Activated CD4-positive, alpha-beta T cell treated with anti-CD3 and anti-CD28 coated beads, Interleukin-2, amount 10 ng/mL, durations not matched to agents 24 days and 14 days (primary cell): ENCODE results near the gene DIS3L2. TPM values are rescaled to one million over a fixed set of nuclear protein-coding genes. Genes with fewer than 3 reads are reported as not detected.
"Not testable (repeated sequence)": the region's sequence is repeated elsewhere in the genome, so short reads cannot be mapped to it uniquely, and the experiment has no call there.

Experiments
- DNase-seq: peaks from one replicate; pipeline ENCODE4 v3.0.0; 2022
- H3K27ac Mint-ChIP-seq: one replicate; pipeline ENCODE4 v1.8.0; 2022; ENCODE audit warnings: mild to moderate bottlenecking, mixed read lengths
- H3K27me3 Mint-ChIP-seq: one replicate; pipeline ENCODE4 v1.8.0; 2022; ENCODE audit warnings: mixed read lengths
- H3K36me3 Mint-ChIP-seq: one replicate; pipeline ENCODE4 v1.8.0; 2022; ENCODE audit warnings: low read depth, mild to moderate bottlenecking, mixed read lengths
- H3K4me1 Mint-ChIP-seq: one replicate; pipeline ENCODE4 v1.8.0; 2021; ENCODE audit warnings: mixed read lengths
- H3K4me3 Mint-ChIP-seq: one replicate; pipeline ENCODE4 v1.8.0; 2022; ENCODE audit warnings: mild to moderate bottlenecking, moderate library complexity, mixed read lengths
- H3K9me3 Mint-ChIP-seq: one replicate; pipeline ENCODE4 v1.8.0; 2021; ENCODE audit warnings: mixed read lengths
- intact Hi-C: fragments of 100-400 bp; cut with micrococcal nuclease; formaldehyde crosslinking; loops from one replicate; pipeline ENCODE4 v1.15.1; 2023
- total RNA-seq: library from RNA; stranded (reverse); gene quantifications from 2 replicates; pipeline ENCODE4 v1.2.3, GENCODE V29; 2022

DIS3L2 gene
- total RNA-seq, 1 donor from 2014 or later: 27.8 TPM

- H3K4me3 Mint-ChIP-seq: no peak overlapping the region
- no peak for DNase-seq
- no peaks in the 10 kb centered on the region for H3K27me3 Mint-ChIP-seq
- peaks cover 29% of the 10 kb centered on the region for H3K36me3 Mint-ChIP-seq
- peaks cover 12% of the 10 kb centered on the region for H3K9me3 Mint-ChIP-seq
- no peaks in the 10 kb centered on the region for H3K4me1 Mint-ChIP-seq
- no peak overlapping the region for H3K27ac Mint-ChIP-seq
- intact Hi-C loops: no loop called here
These were observed 133.4 kb downstream of the DIS3L2 start for GRCh38 chr2:232094883-232095282.

DNA sequence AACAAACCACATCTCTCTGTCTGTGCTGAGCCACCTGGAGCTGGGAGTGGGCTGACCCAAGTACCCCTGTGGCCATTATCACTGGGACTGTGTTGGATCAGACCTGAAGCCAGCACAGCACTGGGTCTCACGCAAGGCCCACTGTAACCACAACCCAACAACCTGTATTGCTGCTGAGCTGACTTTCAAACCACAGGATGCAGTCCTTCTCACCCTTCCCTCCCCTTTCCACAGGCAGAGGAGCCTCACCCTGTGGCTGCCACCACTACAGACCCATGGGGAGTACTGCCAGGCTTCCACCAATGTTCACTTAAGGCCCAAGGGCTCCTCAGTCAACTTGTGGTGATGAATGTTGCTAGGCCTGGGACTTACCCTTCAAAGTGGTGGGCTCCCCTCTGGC is 135.7 kb downstream of the DIS3L2 start:
- Mint-ChIP-seq H3K4me1 (no peaks in the 10 kb centered on the region), H3K36me3 (peaks cover 29% of the 10 kb centered on the region), H3K9me3 (peaks cover 12% of the 10 kb centered on the region), H3K4me3 (no peak overlapping the region), H3K27me3 (no peaks in the 10 kb centered on the region), H3K27ac (no peak overlapping the region)
- intact Hi-C loops: no loop called here
- no peak for DNase-seq

GRCh38 chr2:232097758-232098157 is 136.2 kb downstream of the DIS3L2 start:
- H3K27me3 Mint-ChIP-seq: no peaks in the 10 kb centered on the region
- H3K4me3 Mint-ChIP-seq: no peak overlapping the region
- intact Hi-C loops: no loop called here
- peaks cover 12% of the 10 kb centered on the region for H3K9me3 Mint-ChIP-seq
- peaks cover 29% of the 10 kb centered on the region for H3K36me3 Mint-ChIP-seq
- H3K4me1 Mint-ChIP-seq: no peaks in the 10 kb centered on the region
- no peak overlapping the region for H3K27ac Mint-ChIP-seq
- DNase-seq: no peak

- no peaks in the 10 kb centered on the region for H3K4me1 Mint-ChIP-seq
- H3K36me3 Mint-ChIP-seq: peaks cover 13% of the 10 kb centered on the region
These were observed 140.9 kb downstream of the DIS3L2 start for GRCh38 chr2:232102380-232102779.

DNA sequence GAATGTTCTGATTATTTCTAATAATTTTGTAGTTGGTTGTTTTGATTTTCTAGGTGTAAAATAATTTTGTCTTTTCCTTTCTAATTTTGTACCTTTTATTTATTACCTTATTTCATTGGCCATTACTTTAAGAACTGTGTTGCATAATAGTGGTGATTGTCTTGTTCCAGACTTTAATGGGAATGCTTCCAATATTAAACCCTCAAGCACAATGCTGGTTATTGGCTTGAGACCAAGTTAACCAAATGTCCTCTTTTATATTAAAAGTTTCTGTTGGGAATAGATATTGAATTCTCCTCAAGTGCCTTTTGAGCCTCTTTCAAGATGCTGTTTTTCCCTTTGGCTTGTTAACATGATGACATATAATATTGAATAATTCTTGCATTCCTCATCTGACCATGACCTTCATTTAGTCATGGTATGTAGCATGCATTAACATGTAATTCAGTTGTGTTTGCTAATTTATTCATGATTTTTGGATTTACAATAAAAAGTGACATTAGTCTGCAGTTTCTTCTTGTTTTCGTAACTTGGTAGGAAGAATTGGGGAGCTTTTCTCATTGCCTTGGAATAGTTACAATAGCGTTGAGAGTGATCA is 141.7 kb downstream of the DIS3L2 start:
- DNase-seq: no peak
- Mint-ChIP-seq H3K27me3 (peaks cover 2% of the 10 kb centered on the region), H3K9me3 (peaks cover 5% of the 10 kb centered on the region), H3K4me3 (no peak overlapping the region), H3K27ac (no peak overlapping the region), H3K4me1 (no peaks in the 10 kb centered on the region), H3K36me3 (peaks cover 6% of the 10 kb centered on the region)
- intact Hi-C loops: no loop called here

More at GRCh38 chr2:232102380-232102779, 140.9 kb downstream of the DIS3L2 start:
- Mint-ChIP-seq H3K4me3 (no peak overlapping the region), H3K27ac (no peak overlapping the region), H3K9me3 (peaks cover 8% of the 10 kb centered on the region), H3K27me3 (peaks cover 2% of the 10 kb centered on the region)
- no peak for DNase-seq
- intact Hi-C loops: no loop called here

DNA sequence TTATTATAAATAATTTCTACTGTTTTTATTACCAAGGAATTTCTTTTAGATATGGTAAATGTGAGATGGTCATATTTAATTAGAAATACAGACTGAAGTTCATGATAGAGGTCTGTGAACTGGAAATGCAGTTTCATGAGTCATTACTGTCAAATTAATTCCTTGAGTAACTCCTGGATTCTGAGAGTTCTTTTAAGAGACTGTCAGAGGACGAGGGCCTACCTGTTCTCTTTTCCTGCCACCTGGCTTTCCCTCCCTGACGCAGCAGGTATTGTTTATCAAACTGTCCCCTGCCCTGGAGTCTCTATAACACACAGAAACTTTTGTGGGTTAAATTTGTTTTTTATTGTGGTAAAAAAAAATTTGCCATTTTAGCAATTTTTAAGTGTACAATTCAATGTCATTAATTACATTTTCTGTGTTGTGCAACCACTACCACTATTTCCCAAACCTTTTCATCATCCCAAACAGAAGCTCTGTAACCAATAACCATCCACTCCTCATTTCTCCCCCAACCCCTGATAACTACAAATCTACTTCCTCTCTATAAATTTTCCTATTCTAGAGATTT is 142.6 kb downstream of the DIS3L2 start:
- H3K27ac Mint-ChIP-seq: no peak overlapping the region
- peaks cover 4% of the 10 kb centered on the region for H3K36me3 Mint-ChIP-seq

DNA sequence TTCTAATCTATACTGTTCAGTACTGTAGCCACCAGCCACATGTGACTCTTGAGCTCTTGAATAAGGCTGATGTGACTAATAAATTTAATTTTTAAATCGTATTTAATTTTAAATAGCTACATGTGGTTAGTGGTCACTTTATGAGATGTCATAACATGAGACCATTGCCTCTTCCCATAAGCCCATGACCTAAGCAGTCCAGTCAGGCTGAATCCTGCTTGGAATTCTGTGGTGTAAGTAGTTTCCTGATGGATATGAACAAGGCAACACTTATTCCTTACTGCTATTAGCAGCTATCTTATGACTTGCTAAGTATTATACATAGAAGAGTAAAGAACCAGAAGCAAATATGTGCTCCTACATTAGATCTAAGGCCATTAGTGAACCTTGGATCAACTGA is 150.0 kb downstream of the DIS3L2 start:
- intact Hi-C loops: no loop called here
- Mint-ChIP-seq H3K9me3 (peaks cover 5% of the 10 kb centered on the region), H3K36me3 (peaks cover 2% of the 10 kb centered on the region), H3K4me1 (peaks cover 11% of the 10 kb centered on the region), H3K27ac (no peak overlapping the region), H3K4me3 (no peak overlapping the region), H3K27me3 (peaks cover 2% of the 10 kb centered on the region)
- DNase-seq: no peak

More for the DNA sequence above, 142.6 kb downstream of the DIS3L2 start:
- peaks cover 5% of the 10 kb centered on the region for H3K9me3 Mint-ChIP-seq
- intact Hi-C loops: no loop called here
- no peak overlapping the region for H3K4me3 Mint-ChIP-seq
- peaks cover 2% of the 10 kb centered on the region for H3K27me3 Mint-ChIP-seq
- H3K4me1 Mint-ChIP-seq: no peaks in the 10 kb centered on the region
- DNase-seq: no peak

DNA sequence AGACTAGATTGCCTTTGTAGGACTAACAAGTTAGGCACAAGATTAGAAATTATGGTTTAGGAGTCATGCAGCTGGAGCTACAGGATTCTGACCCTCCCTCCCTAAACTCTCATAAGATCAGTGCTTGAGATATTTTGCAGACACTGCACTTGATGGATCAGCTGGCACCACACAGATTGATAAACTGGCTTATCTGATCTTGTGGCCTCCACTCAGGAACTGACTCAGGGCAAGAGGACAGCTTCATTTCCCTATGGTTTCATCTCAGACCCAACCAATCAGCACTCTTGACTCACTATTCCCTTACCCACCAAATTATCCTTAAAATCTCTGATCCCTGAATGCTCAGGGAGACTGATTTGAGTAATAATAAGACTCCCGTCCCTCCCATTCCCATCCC is 152.3 kb downstream of the DIS3L2 start:
- DNase-seq: no peak
- Mint-ChIP-seq H3K36me3 (no peaks in the 10 kb centered on the region), H3K9me3 (no peaks in the 10 kb centered on the region), H3K4me3 (no peak overlapping the region), H3K27me3 (no peaks in the 10 kb centered on the region), H3K27ac (no peak overlapping the region), H3K4me1 (peaks cover 11% of the 10 kb centered on the region)
- intact Hi-C loops: no loop called here

- intact Hi-C loops: not testable (repeated sequence)
- H3K4me1 Mint-ChIP-seq: peaks cover 11% of the 10 kb centered on the region
These were observed 154.3 kb downstream of the DIS3L2 start for GRCh38 chr2:232115728-232116361.

DNA sequence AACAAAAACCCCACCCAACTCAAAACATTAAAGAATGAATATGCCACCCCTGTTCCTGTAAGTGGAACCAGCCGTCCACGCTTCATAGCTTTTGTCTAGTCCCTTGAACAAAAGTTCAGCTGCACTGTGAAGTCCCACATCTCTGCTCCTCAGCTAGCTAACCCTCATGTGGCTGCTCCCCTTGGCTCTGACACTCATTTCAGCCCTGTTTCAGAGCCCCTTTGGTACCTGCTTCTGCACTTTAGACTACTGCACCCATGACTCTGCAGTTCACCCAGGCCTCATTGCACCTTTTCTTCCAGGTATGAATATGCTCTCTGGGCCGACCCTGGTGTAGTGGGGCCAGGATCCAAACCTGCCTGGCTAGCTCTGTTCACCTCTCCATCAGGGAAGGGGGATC is 155.3 kb downstream of the DIS3L2 start:
- Mint-ChIP-seq H3K27me3 (no peaks in the 10 kb centered on the region), H3K4me3 (no peak overlapping the region), H3K36me3 (no peaks in the 10 kb centered on the region), H3K9me3 (no peaks in the 10 kb centered on the region), H3K27ac (no peak overlapping the region), H3K4me1 (peaks cover 11% of the 10 kb centered on the region)
- DNase-seq: no peak
- intact Hi-C loops: no loop called here

More at GRCh38 chr2:232115728-232116361, 154.3 kb downstream of the DIS3L2 start:
- not testable (repeated sequence) for H3K36me3 Mint-ChIP-seq, H3K9me3 Mint-ChIP-seq, H3K4me3 Mint-ChIP-seq, H3K27ac Mint-ChIP-seq, H3K27me3 Mint-ChIP-seq, DNase-seq

DNA sequence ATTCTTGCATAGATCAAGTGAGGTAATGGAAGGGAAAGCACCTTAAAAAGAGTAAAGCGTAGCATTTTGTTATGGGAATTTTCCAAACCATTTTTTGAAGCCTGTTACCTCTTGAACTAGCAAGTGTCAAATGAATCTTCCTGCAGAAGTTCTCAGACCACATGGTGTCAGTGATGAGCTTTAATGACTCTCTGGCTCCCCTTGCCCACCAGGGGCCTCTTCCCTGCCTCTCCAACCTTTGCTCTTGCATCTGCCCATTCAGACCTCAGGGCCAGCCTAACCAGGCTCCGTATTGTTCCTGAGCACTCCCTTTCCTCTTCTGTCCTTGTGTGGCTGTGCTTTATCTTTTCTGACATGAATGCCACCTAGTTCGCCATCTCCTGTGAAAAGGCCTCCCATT is 155.9 kb downstream of the DIS3L2 start:
- Mint-ChIP-seq H3K4me1 (peaks cover 11% of the 10 kb centered on the region), H3K27ac (no peak overlapping the region), H3K27me3 (no peaks in the 10 kb centered on the region), H3K4me3 (no peak overlapping the region), H3K36me3 (no peaks in the 10 kb centered on the region), H3K9me3 (no peaks in the 10 kb centered on the region)
- intact Hi-C loops: no loop called here
- DNase-seq: no peak

- DNase-seq: no peak
- H3K4me1 Mint-ChIP-seq: peaks cover 2% of the 10 kb centered on the region
- no peaks in the 10 kb centered on the region for H3K27me3 Mint-ChIP-seq
- H3K4me3 Mint-ChIP-seq: no peak overlapping the region
- intact Hi-C loops: no loop called here
- H3K9me3 Mint-ChIP-seq: no peaks in the 10 kb centered on the region
- no peak overlapping the region for H3K27ac Mint-ChIP-seq
- no peaks in the 10 kb centered on the region for H3K36me3 Mint-ChIP-seq
These were observed 159.4 kb downstream of the DIS3L2 start for GRCh38 chr2:232120911-232121310.

DNA sequence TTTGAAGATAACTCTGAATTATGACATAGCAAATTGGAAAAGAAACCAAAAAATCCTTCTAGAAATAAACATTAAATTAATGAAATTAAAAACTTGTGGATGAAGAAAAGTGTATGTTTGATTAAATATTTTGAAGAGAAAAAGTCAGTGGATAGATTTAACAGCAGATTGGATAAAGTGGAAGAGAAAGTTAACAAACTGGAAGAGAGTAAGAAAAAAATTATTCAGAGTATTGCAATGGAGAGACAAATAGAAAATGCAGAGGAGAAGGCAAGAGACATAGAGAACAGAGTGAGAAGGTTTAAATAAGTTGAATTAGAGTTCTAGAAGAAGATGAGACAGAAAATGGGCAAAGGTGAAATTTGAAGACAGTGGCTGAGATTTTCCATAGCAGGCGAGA is 162.8 kb downstream of the DIS3L2 start:
- Mint-ChIP-seq H3K27me3 (no peaks in the 10 kb centered on the region), H3K36me3 (no peaks in the 10 kb centered on the region), H3K27ac (no peak overlapping the region), H3K4me3 (no peak overlapping the region), H3K9me3 (no peaks in the 10 kb centered on the region), H3K4me1 (peaks cover 2% of the 10 kb centered on the region)
- intact Hi-C loops: no loop called here
- DNase-seq: no peak

DNA sequence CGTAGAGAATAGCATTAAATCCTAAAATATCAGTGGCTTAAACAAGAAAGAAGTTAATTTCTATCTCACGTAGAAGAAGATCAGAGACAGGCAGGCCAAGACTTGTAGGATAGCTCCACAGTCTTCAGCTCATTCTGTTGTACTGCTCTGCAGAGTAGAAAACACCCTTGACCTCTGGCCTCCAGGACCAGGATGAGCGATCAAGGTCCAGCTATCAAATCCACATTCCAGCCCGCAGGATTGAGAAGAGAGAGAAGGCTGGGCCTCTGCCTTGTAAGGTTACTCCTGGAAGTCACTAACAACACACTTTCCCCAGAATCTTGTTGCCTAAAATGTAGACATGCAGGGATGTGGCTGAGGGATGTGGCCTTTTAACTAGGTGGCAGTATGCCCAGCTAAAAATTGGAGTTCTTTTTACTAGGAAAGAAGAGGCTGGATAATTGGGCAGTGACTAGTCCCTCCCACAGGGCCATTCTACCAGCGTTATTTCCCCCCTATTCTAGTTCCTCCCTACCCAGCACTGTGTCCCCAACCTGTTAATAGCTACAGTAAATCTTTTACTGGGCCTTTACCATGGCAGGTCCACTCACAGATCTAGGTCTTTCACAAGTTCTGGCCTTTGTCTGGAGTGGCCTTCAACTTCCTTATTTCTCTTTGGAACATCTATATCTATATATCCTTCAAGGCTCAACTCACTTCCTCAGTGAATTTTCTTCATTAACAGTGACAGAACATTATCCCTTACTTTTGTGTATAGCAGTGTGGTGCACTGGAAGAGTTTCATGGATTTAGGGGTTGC is 165.0 kb downstream of the DIS3L2 start:
- no peaks in the 10 kb centered on the region for H3K9me3 Mint-ChIP-seq
- H3K27me3 Mint-ChIP-seq: no peaks in the 10 kb centered on the region
- no peak overlapping the region for H3K4me3 Mint-ChIP-seq
- H3K4me1 Mint-ChIP-seq: peaks cover 2% of the 10 kb centered on the region
- H3K27ac Mint-ChIP-seq: no peak overlapping the region
- intact Hi-C loops: no loop called here
- no peak for DNase-seq
- peaks cover 5% of the 10 kb centered on the region for H3K36me3 Mint-ChIP-seq
